Caco-2 (cell line): ENCODE results near the gene SIT1. TPM values are rescaled to one million over a fixed set of nuclear protein-coding genes. Genes with fewer than 3 reads are reported as not detected.

Experiments used
- BruUV-seq: library from RNA; stranded (reverse); fragments of 400-500 nt; replicated peaks from 2 replicates; lab custom pipeline; 2021; lab: Mats Ljungman, UMichigan
- CTCF ChIA-PET: fragments of 300-600 bp; sonication (Branson Sonifier 250); formaldehyde crosslinking; loops from one replicate; lab custom pipeline; 2022; ENCODE audit warnings: antibody characterized with exemption; lab: Charles Lee
- POLR2A ChIA-PET: fragments of 300-600 bp; sonication (Branson Sonifier 250); formaldehyde crosslinking; loops from one replicate; lab custom pipeline; 2022; ENCODE audit warnings: antibody characterized with exemption; lab: Charles Lee
- DNase-seq, 2 experiments: peaks; one replicate each; pipeline versions ENCODE4 v3.0.0 to v3.0.0-alpha.2; 2020 to 2022
- H3K27me3 ChIP-seq: replicated peaks from 2 replicates; pipeline ENCODE4 v1.6.0; 2011; ENCODE audit warnings: low read length; ENCODE audit not compliant: control insufficient read depth, insufficient read depth
- H3K36me3 ChIP-seq: 2 replicates; pipeline ENCODE4 v1.5.1; 2011; ENCODE audit warnings: low read length; ENCODE audit not compliant: control insufficient read depth, insufficient read depth
- H3K4me1 ChIP-seq: fragments of 250-450 bp; sonication (Bioruptor Pico); 2 replicates; pipeline ENCODE4 v1.5.1; 2020; ENCODE audit warnings: mild to moderate bottlenecking
- H3K4me3 ChIP-seq: 2 replicates; pipeline ENCODE4 v1.5.1; 2011; ENCODE audit warnings: low read depth, mild to moderate bottlenecking, control low read depth, low read length
- H3K9me3 ChIP-seq: fragments of 250-450 bp; sonication (Bioruptor Pico); 2 replicates; pipeline ENCODE4 v1.5.1; 2020; ENCODE audit warnings: mild to moderate bottlenecking, moderate library complexity
- H3K27ac Mint-ChIP-seq: one replicate; pipeline ENCODE4 v1.8.0; 2022; ENCODE audit warnings: mixed read lengths; ENCODE audit not compliant: unreplicated experiment
- H3K27me3 Mint-ChIP-seq: one replicate; pipeline ENCODE4 v1.8.0; 2022; ENCODE audit warnings: mixed read lengths; ENCODE audit not compliant: insufficient read depth, unreplicated experiment
- H3K36me3 Mint-ChIP-seq: one replicate; pipeline ENCODE4 v1.8.0; 2022; ENCODE audit warnings: mild to moderate bottlenecking, mixed read lengths; ENCODE audit not compliant: insufficient read depth, unreplicated experiment
- H3K4me1 Mint-ChIP-seq: one replicate; pipeline ENCODE4 v1.8.0; 2022; ENCODE audit warnings: low read depth, mixed read lengths; ENCODE audit not compliant: unreplicated experiment
- H3K4me3 Mint-ChIP-seq: one replicate; pipeline ENCODE4 v1.8.0; 2022; ENCODE audit warnings: mild to moderate bottlenecking, moderate library complexity, mixed read lengths; ENCODE audit not compliant: unreplicated experiment
- H3K9me3 Mint-ChIP-seq: one replicate; pipeline ENCODE4 v1.8.0; 2022; ENCODE audit warnings: mixed read lengths; ENCODE audit not compliant: unreplicated experiment
- CTCF ChIP-seq, 2 experiments: fragments of 200-600 bp in 1 of 2; IDR thresholded peaks; 1 replicate in 1 of 2; 2 replicates in 1 of 2; pipeline versions ENCODE4 v1.5.1 to v1.8.0; 2011 to 2022; ENCODE audit warnings: antibody characterized with exemption in 1 of 2, control low read depth in 1 of 2, inconsistent platforms in 1 of 2, low read depth in 1 of 2, low read length in 1 of 2, mild to moderate bottlenecking in 1 of 2, moderate library complexity in 1 of 2; ENCODE audit not compliant: insufficient read depth in 1 of 2, severe bottlenecking in 1 of 2, unreplicated experiment in 1 of 2
- intact Hi-C: fragments of 100-400 bp; cut with micrococcal nuclease; formaldehyde crosslinking; loops from one replicate; pipeline ENCODE4 v1.10.0; 2022; ENCODE audit not compliant: unreplicated experiment
- total RNA-seq: library from RNA; stranded (reverse); gene quantifications from 2 replicates; pipeline ENCODE4 v1.2.3, GENCODE V29; 2022

The SIT1 gene
- total RNA-seq, 1 experiment from 2014 or later: not detected

- Histone ChIP-seq H3K36me3 (no peaks in the 10 kb centered on the region), H3K9me3 (no peaks in the 10 kb centered on the region), H3K4me3 (peak overlapping the region; percentile 60), H3K27me3 (no peaks in the 10 kb centered on the region), H3K4me1 (peaks cover 25% of the 10 kb centered on the region)
- ChIA-PET POLR2A (interaction anchor here (0.6 to 1.5 kb wide), 6 partner anchors 25 to 39 kb away, joined by 3 to 6 read pairs (median 4); partner anchors contain the start of gene ARHGEF39), CTCF (interaction anchor here (0.6 to 3.0 kb wide), 4 partner anchors 20 to 44 kb away, joined by 4 to 19 read pairs (median 5); partner anchors contain the start of genes CCDC107 and RMRP)
- Mint-ChIP-seq H3K9me3 (no peaks in the 10 kb centered on the region), H3K36me3 (peaks cover 14% of the 10 kb centered on the region), H3K27ac (peak overlapping the region; percentile 95), H3K27me3 (no peaks in the 10 kb centered on the region), H3K4me1 (peaks cover 8% of the 10 kb centered on the region), H3K4me3 (peak overlapping the region; percentile 80)
- DNase-seq: no peak
- BruUV-seq: no TSS peak
- intact Hi-C loops: loop anchor here (5.0 kb wide), 1 partner anchor 33 kb away; the partner anchor contains the start of genes CCDC107 and RMRP
- TF ChIP-seq CTCF (IDR thresholded peaks at IDR 0.05; ENCODE audit: insufficient read depth in 1 of 2, low read depth in 1 of 2, low read length in 1 of 2, severe bottlenecking in 1 of 2, unreplicated experiment in 1 of 2): no peak
Observed at GRCh38 chr9:35690294-35690613, 39.5 kb upstream of the SIT1 start.

- Histone ChIP-seq H3K9me3 (no peaks in the 10 kb centered on the region), H3K27me3 (no peaks in the 10 kb centered on the region), H3K36me3 (no peaks in the 10 kb centered on the region), H3K4me3 (peak within 1 kb of the TSS; percentile 60), H3K4me1 (peaks cover 25% of the 10 kb centered on the region)
- Mint-ChIP-seq H3K4me1 (peaks cover 8% of the 10 kb centered on the region), H3K27ac (peak within 1 kb of the TSS; percentile 95), H3K36me3 (peaks cover 14% of the 10 kb centered on the region), H3K9me3 (no peaks in the 10 kb centered on the region), H3K4me3 (peak within 1 kb of the TSS; percentile 80), H3K27me3 (no peaks in the 10 kb centered on the region)
- intact Hi-C loops: loop anchor here (5.0 kb wide), 1 partner anchor 32 kb away; the partner anchor contains the start of genes CCDC107 and RMRP
- no peak for DNase-seq
- no peak for TF ChIP-seq CTCF (IDR thresholded peaks at IDR 0.05; ENCODE audit: insufficient read depth in 1 of 2, low read depth in 1 of 2, low read length in 1 of 2, severe bottlenecking in 1 of 2, unreplicated experiment in 1 of 2)
- POLR2A ChIA-PET: interaction anchor here (0.7 to 1.5 kb wide), 5 partner anchors 25 to 38 kb away, joined by 3 to 6 read pairs (median 5); partner anchors contain the start of gene ARHGEF39
- no TSS peak for BruUV-seq
- CTCF ChIA-PET: interaction anchor here (0.6 to 3.0 kb wide), 5 partner anchors 20 to 318 kb away, joined by 4 to 19 read pairs (median 4); partner anchors contain the start of genes CCDC107 and RMRP
Observed at GRCh38 chr9:35689542-35690293, 39.0 kb upstream of the SIT1 start, which contains the start of gene TPM2. Gene TPM2, minus strand, starts transcription at chr9:35689925. Its CDS starts 108 bp downstream, at chr9:35689817.
